ENCODE results near the gene SFMBT1.

GRCh38 chr3:52959773-52960172, 86.1 kb downstream of the SFMBT1 start:
- no peak for TF ChIP-seq POLR2AphosphoS5 (IDR thresholded peaks at IDR 0.05; ENCODE audit: low read depth)
- TF ChIP-seq CTCF (conservative IDR thresholded peaks at IDR 0.05; ENCODE audit: low read depth in 2 of 2): no peak

Data from GM23338 (cell line).